ENCODE results near the gene MGAT3. TPM values are rescaled to one million over a fixed set of nuclear protein-coding genes. Genes with fewer than 3 reads are reported as not detected.

MGAT3 gene
- total RNA-seq, 1 donor from 2014 or later: 3.2 TPM

DNA sequence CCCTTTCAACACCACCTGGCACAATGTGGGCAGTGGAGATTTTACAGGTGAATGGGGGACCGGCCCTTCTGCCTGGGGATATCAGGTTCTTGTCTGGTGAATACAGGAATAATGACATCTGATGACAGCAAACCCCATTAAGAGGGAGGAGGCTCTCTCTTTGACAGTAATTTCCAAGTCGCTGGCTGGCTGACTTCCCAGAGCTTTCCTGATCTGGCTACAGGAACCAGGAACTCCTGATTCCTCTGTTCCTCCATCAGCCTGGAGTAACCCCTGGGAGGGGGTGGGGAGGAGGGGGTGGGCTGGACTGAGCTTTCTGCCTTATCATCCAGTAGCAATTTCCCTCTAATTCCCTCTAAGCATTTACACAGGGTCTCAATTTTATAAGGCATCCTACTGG is 41.6 kb downstream of the MGAT3 start:
- no peaks in the 10 kb centered on the region for H3K9me3 ChIP-seq (replicated peaks)
- H3K36me3 ChIP-seq: no peaks in the 10 kb centered on the region
- H3K27ac ChIP-seq (replicated peaks): peak overlapping the region; percentile 68
- H3K4me3 ChIP-seq: no peak overlapping the region
- peak; percentile 70 for DNase-seq
- peaks cover 78% of the 10 kb centered on the region for H3K4me1 ChIP-seq
- no peak for TF ChIP-seq CTCF (IDR thresholded peaks at IDR 0.05; ENCODE audit: borderline replicate concordance)
- intact Hi-C loops (cut with micrococcal nuclease): no loop called here
- no peaks in the 10 kb centered on the region for H3K27me3 ChIP-seq (ENCODE audit: low read depth)

DNA sequence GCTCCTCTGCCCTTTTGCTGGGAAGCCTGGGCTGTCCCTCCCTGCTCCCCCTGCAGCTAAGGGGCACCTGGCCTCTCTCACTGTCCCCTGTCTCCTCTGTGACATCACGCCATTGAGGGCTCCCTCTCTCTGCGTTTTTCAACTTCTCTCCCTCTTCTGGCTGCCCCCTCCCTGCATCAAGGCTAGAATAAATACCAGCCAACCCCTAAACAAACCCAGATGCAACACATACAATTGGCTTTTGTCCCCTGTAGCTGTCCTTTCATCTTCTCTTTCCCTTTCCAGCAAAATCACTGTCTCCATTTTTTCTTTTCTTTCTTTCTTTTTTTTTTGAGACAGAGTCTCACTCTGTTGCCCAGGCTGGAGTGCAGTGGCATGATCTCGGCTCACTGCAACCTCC is 42.0 kb downstream of the MGAT3 start:
- no peak for DNase-seq
- no peaks in the 10 kb centered on the region for H3K36me3 ChIP-seq
- no peaks in the 10 kb centered on the region for H3K9me3 ChIP-seq (replicated peaks)
- intact Hi-C loops (cut with micrococcal nuclease): no loop called here
- peaks cover 83% of the 10 kb centered on the region for H3K4me1 ChIP-seq
- TF ChIP-seq CTCF (IDR thresholded peaks at IDR 0.05; ENCODE audit: borderline replicate concordance): no peak
- no peak overlapping the region for H3K4me3 ChIP-seq
- peak overlapping the region; percentile 68 for H3K27ac ChIP-seq (replicated peaks)
- H3K27me3 ChIP-seq (ENCODE audit: low read depth): no peaks in the 10 kb centered on the region

DNA sequence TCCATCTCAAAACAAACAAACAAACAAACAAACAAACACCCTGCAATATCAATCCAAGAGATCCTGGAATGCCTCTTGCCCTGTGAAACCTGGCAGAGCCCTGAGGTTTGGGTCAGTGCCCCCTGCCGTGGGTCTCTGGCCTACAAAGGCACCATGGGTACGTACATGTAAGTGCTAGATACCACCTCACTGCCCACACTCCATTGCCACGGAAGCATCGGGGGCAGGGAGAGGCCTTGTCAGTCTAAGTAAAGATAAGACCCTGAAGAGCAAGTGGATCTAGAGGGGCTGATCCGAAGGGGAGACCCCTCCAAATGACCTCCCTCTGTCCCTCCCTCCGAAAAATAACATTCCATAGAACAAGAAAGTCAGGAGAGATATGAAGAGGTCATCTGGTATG is 43.3 kb downstream of the MGAT3 start:
- H3K4me3 ChIP-seq: no peak overlapping the region
- H3K27ac ChIP-seq (replicated peaks): peak overlapping the region; percentile 94
- DNase-seq: no peak
- no peak for TF ChIP-seq CTCF (IDR thresholded peaks at IDR 0.05; ENCODE audit: borderline replicate concordance)
- no peaks in the 10 kb centered on the region for H3K9me3 ChIP-seq (replicated peaks)
- H3K27me3 ChIP-seq (ENCODE audit: low read depth): no peaks in the 10 kb centered on the region
- intact Hi-C loops (cut with micrococcal nuclease): no loop called here
- H3K36me3 ChIP-seq: peaks cover 10% of the 10 kb centered on the region
- H3K4me1 ChIP-seq: peaks cover 89% of the 10 kb centered on the region

- H3K4me1 ChIP-seq: peaks cover 97% of the 10 kb centered on the region
- no peaks in the 10 kb centered on the region for H3K27me3 ChIP-seq (ENCODE audit: low read depth)
- no peak for TF ChIP-seq CTCF (IDR thresholded peaks at IDR 0.05; ENCODE audit: borderline replicate concordance)
- intact Hi-C loops (cut with micrococcal nuclease): no loop called here
- no peak for DNase-seq
- no peaks in the 10 kb centered on the region for H3K9me3 ChIP-seq (replicated peaks)
- H3K4me3 ChIP-seq: peak overlapping the region; percentile 97
- peaks cover 26% of the 10 kb centered on the region for H3K36me3 ChIP-seq
- peak overlapping the region; percentile 94 for H3K27ac ChIP-seq (replicated peaks)
These were observed 44.9 kb downstream of the MGAT3 start for GRCh38 chr22:39501644-39502108.

- peaks cover 92% of the 10 kb centered on the region for H3K4me1 ChIP-seq
- H3K36me3 ChIP-seq: peaks cover 32% of the 10 kb centered on the region
- no peaks in the 10 kb centered on the region for H3K9me3 ChIP-seq (replicated peaks)
- peak within 1 kb of the TSS; percentile 97 for H3K4me3 ChIP-seq
- intact Hi-C loops (cut with micrococcal nuclease): no loop called here
- H3K27ac ChIP-seq (replicated peaks): peak within 1 kb of the TSS; percentile 94
- DNase-seq: peak; percentile 99
- no peaks in the 10 kb centered on the region for H3K27me3 ChIP-seq (ENCODE audit: low read depth)
- TF ChIP-seq CTCF (IDR thresholded peaks at IDR 0.05; ENCODE audit: borderline replicate concordance): no peak
These were observed 45.4 kb downstream of the MGAT3 start, which contains the start of gene MIEF1 for GRCh38 chr22:39502109-39502788. TSS of gene MIEF1 (plus strand) at chr22:39502290. CDS start at chr22:39511295, 9,005 bp downstream.

Data from left ventricle myocardium inferior (tissue), 1 donor.